Duodenal mucosa (tissue), 2 donors: Measurements from ENCODE around the gene CEL.
"Not testable (repeated sequence)": the region's sequence is repeated elsewhere in the genome, so short reads cannot be mapped to it uniquely, and the experiment has no call there.

Source experiments
- H3K27ac ChIP-seq: one replicate; pipeline ENCODE4 v1.7.0; 2013; ENCODE audit warnings: low read depth, low read length
- H3K27me3 ChIP-seq, 2 donors: one replicate each; pipeline ENCODE4 v1.7.0; 2013; ENCODE audit warnings: low read length in 2 of 2, control low read depth in 1 of 2; ENCODE audit not compliant: insufficient read depth in 2 of 2, control insufficient read depth in 1 of 2
- H3K36me3 ChIP-seq, 2 donors: one replicate each; pipeline ENCODE4 v1.7.0; 2013; ENCODE audit warnings: low read length in 2 of 2, control low read depth in 1 of 2; ENCODE audit not compliant: insufficient read depth in 2 of 2, control insufficient read depth in 1 of 2
- H3K4me1 ChIP-seq, 2 donors: one replicate each; pipeline ENCODE4 v1.7.0; 2013; ENCODE audit warnings: low read length in 2 of 2, control low read depth in 1 of 2; ENCODE audit not compliant: insufficient read depth in 2 of 2, control insufficient read depth in 1 of 2
- H3K4me3 ChIP-seq, 2 donors: one replicate each; pipeline ENCODE4 v1.7.0; 2013; ENCODE audit warnings: low read length in 2 of 2, low read depth in 1 of 2
- H3K9ac ChIP-seq, 2 donors: one replicate each; pipeline ENCODE4 v1.7.0; 2013; ENCODE audit warnings: low read length in 2 of 2, low read depth in 1 of 2
- H3K9me3 ChIP-seq, 2 donors: one replicate each; pipeline ENCODE4 v1.7.0; 2013; ENCODE audit warnings: low read length in 2 of 2, control low read depth in 1 of 2; ENCODE audit not compliant: control insufficient read depth in 1 of 2

CEL gene

DNA sequence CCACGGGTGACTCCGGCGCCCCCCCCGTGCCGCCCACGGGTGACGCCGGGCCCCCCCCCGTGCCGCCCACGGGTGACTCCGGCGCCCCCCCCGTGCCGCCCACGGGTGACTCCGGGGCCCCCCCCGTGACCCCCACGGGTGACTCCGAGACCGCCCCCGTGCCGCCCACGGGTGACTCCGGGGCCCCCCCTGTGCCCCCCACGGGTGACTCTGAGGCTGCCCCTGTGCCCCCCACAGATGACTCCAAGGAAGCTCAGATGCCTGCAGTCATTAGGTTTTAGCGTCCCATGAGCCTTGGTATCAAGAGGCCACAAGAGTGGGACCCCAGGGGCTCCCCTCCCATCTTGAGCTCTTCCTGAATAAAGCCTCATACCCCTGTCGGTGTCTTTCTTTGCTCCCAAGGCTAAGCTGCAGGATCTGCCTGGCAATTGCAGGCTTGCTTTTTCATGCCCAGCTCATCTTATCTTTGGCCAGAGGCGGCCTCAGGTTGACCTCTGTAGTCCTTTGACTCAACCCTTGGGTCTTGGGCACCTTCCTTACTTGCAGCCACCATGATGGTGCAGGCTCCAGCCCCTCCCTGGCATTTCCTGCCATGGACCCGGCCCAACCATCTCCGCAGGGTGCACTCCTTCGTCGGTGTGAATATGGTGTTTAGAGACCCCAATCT, 9.8 kb downstream of the CEL start:
- no peak overlapping the region for H3K27ac ChIP-seq
- H3K36me3 ChIP-seq, result no peaks in the 10 kb centered on the region
- no peaks in the 10 kb centered on the region for H3K9me3 ChIP-seq
- H3K27me3 ChIP-seq, result no peaks in the 10 kb centered on the region
- H3K4me3 ChIP-seq, result no peak overlapping the region
- H3K4me1 ChIP-seq, result peaks cover 3 to 5% of the 10 kb centered on the region in 2 donors
- no peak overlapping the region for H3K9ac ChIP-seq

DNA sequence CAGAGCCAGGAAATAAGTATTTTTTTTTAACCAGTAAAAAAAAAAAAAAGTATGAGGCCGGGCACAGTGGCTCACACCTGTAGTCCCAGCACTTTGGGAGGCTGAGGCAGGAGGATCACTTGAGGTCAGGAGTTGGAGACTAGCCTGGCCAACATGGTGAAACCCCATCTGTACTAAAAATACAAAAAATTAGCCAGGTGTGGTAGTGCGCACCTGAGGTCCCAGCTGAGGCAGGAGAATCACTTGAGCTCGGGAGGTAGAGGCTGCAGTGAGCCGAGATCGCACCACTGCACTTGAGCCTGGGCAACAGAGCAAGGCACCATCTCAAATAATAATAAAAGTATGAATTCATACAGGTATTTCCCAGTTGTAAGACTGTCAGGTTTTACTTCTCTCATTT, 10.4 kb downstream of the CEL start:
- H3K4me1 ChIP-seq, H3K9ac ChIP-seq, H3K27me3 ChIP-seq, H3K4me3 ChIP-seq, H3K27ac ChIP-seq, H3K36me3 ChIP-seq, H3K9me3 ChIP-seq: not testable (repeated sequence)

DNA sequence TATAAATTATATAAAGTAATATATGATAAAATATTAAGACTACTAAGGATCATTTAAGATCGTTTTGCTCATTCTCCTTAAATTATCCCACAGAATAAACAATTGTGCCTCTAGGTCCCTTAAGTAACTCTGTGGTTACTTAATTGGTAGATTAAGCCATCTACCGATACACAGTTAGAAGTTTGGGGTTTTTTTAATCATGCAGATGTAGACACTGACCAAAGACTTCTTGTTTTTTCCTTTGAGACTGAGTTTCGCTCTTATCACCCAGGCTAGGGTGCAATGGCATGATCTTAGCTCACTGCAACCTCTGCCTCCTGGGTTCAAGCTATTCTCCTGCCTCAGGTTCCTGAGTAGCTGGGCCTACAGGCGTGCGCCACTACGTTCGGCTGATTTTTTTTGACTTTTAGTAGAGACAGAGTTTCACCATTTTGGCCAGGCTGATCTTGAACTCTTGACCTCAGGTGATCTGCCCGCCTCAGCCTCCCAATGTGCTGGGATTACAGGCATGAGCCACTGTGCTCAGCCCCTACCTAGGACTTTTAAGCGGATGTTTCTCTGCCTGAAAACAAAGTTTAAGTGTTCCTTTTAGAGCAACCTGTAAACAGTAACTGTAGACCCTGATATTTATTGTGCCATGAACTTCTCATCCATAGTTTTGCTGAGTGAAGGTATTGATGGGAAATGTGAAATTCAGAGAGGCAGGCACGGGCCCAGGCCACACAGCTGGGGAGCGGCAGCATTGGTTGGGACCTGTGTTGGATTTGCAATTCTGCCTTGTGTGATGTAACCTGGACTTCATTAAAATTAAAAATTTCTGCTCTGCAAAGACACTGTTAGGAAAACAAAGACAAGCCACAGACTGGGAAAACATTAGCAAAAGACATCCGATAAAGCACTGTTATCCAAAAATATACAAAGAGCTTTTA, 11.6 kb downstream of the CEL start:
- H3K4me3 ChIP-seq, result no peak overlapping the region
- no peaks in the 10 kb centered on the region for H3K36me3 ChIP-seq
- H3K9ac ChIP-seq, result no peak overlapping the region
- no peaks in the 10 kb centered on the region for H3K27me3 ChIP-seq
- H3K9me3 ChIP-seq, result no peaks in the 10 kb centered on the region
- peaks cover 3 to 5% of the 10 kb centered on the region in 2 donors for H3K4me1 ChIP-seq
- H3K27ac ChIP-seq, result no peak overlapping the region

DNA sequence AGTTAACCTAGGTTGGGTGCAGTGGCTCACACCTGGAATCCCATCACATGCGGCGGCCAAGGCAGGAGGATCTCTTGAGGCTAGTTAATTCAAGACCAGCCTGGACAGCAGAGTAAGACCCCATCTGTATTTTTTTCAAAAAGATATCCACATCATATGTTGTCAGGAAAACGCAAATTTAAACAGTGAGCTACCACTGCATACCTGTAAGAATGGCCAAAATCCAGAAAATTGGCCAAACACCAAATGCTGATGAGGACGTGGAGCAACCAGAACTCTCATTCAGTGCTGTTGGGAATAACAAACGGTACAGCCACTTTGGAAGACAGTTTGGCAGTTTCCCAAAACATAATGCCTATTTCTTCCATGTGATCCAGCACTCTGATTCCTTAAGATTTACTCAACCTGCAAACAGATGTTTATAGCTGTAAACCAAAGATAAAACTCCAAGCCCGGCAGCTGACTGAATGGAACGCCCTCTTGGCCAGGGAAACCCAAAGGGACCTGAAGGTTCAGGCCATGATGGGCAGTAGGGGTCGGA, 12.4 kb downstream of the CEL start:
- H3K27me3 ChIP-seq, result no peaks in the 10 kb centered on the region
- H3K27ac ChIP-seq, result no peak overlapping the region
- H3K4me3 ChIP-seq, result no peak overlapping the region
- H3K9me3 ChIP-seq, result no peaks in the 10 kb centered on the region
- H3K9ac ChIP-seq, result no peak overlapping the region
- peaks cover 3 to 5% of the 10 kb centered on the region in 2 donors for H3K4me1 ChIP-seq
- H3K36me3 ChIP-seq, result no peaks in the 10 kb centered on the region

DNA sequence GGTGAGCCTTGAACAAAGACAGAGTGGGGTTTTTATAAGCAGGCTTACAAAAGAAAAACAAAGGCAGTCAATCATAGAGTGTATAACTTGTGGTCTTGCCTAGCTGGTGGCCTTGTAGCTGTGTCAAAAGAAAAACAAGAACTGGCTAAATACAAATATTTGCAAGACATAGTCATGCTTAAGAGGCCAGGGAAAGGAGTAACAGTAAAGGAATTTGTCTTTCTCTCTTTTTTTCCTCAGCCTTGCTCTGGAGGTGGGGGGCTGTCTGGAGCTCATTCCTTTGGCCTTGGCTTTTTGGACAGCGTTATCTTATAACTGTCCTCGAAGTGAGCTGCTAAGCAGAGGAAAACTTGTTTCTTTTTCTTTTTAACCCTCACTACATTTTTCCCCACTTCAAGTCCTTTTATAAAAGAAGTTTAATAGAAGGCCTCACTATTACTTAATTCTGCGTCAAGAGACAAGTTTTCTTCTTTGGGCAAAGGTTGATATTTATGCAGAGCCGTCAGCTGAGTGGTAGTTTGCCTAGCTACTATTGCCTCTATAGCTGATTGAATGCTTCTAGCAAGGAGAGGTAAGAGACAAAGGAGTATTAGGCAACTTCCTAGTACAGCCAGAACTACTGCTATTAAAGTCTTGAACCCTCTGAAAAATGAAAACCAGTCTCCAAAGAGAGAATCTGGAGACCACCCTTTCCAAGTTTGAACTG, 14.3 kb downstream of the CEL start:
- no peak overlapping the region for H3K9ac ChIP-seq
- H3K9me3 ChIP-seq, result no peaks in the 10 kb centered on the region
- no peak overlapping the region for H3K27ac ChIP-seq
- H3K27me3 ChIP-seq, result no peaks in the 10 kb centered on the region
- peaks cover 3 to 12% of the 10 kb centered on the region in 2 donors for H3K4me1 ChIP-seq
- no peak overlapping the region for H3K4me3 ChIP-seq
- no peaks in the 10 kb centered on the region for H3K36me3 ChIP-seq

DNA sequence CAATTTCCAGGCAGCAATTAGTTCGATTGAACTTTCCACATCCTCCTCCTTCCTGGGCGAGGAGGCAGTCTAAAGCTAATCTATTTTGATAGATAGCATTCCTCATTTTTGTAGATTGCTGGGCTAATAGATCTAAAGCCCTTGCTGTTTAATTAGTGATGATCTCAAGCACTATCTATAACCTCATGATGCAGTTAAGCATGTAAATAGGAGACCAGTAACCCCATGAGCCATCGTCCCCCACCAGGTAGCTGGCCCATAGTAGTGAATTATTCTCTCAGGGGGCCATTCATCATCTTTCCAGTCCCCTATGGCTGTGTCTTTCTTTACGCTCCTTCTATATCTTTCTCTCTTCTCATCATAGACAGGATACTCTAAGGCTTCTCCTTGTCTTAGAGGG, 14.9 kb downstream of the CEL start:
- Histone ChIP-seq H3K9me3 (no peaks in the 10 kb centered on the region), H3K27me3 (no peaks in the 10 kb centered on the region), H3K36me3 (no peaks in the 10 kb centered on the region), H3K4me1 (peaks cover 3 to 13% of the 10 kb centered on the region in 2 donors), H3K9ac (no peak overlapping the region), H3K27ac (no peak overlapping the region), H3K4me3 (no peak overlapping the region)

DNA sequence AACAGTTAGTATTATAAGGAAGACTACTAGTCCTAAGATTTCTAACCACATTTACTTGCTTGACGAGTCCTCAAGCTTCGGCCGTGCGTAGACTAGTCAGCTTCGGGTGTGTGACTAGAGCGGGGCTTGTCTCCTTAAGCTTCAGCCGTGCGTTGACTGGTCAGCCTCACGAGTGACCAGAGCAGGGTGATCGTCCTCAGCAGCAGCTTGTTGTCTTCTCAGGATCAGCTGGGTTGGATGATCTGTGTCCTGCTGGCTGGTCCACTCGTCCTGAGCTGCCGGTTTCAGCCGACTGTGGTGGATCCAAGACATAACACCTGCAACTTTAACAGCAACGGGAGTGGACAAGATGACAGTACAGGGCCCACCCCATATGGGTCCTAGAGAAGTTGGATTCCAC, 16.7 kb downstream of the CEL start:
- Histone ChIP-seq H3K4me1 (peaks cover 7 to 13% of the 10 kb centered on the region in 2 donors), H3K9ac (no peak overlapping the region), H3K27ac (no peak overlapping the region), H3K27me3 (no peaks in the 10 kb centered on the region), H3K9me3 (no peaks in the 10 kb centered on the region), H3K4me3 (no peak overlapping the region), H3K36me3 (no peaks in the 10 kb centered on the region)

DNA sequence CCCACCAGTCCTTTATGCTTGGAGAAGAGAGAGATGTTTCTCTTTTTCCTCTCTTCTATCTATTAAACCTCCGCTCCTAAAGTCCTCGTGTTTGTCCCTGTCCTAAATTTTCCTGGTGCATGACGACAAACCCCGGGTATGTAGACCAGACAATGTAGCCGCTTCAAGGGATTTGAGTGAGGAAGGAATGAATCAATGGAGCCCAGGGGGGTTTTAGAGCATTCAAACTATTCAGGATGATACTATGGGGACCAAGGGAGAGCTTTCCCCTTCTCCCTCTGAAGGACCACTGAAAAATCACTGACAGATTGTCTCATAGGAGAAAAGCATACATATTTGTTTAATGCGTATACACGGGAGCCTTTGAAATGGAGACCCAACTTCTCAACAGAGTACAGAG, 18.4 kb downstream of the CEL start:
- peaks cover 7 to 8% of the 10 kb centered on the region in 2 donors for H3K4me1 ChIP-seq
- H3K4me3 ChIP-seq, result no peak overlapping the region
- no peaks in the 10 kb centered on the region for H3K36me3 ChIP-seq
- H3K27ac ChIP-seq, result no peak overlapping the region
- no peaks in the 10 kb centered on the region for H3K27me3 ChIP-seq
- no peak overlapping the region for H3K9ac ChIP-seq
- no peaks in the 10 kb centered on the region for H3K9me3 ChIP-seq

DNA sequence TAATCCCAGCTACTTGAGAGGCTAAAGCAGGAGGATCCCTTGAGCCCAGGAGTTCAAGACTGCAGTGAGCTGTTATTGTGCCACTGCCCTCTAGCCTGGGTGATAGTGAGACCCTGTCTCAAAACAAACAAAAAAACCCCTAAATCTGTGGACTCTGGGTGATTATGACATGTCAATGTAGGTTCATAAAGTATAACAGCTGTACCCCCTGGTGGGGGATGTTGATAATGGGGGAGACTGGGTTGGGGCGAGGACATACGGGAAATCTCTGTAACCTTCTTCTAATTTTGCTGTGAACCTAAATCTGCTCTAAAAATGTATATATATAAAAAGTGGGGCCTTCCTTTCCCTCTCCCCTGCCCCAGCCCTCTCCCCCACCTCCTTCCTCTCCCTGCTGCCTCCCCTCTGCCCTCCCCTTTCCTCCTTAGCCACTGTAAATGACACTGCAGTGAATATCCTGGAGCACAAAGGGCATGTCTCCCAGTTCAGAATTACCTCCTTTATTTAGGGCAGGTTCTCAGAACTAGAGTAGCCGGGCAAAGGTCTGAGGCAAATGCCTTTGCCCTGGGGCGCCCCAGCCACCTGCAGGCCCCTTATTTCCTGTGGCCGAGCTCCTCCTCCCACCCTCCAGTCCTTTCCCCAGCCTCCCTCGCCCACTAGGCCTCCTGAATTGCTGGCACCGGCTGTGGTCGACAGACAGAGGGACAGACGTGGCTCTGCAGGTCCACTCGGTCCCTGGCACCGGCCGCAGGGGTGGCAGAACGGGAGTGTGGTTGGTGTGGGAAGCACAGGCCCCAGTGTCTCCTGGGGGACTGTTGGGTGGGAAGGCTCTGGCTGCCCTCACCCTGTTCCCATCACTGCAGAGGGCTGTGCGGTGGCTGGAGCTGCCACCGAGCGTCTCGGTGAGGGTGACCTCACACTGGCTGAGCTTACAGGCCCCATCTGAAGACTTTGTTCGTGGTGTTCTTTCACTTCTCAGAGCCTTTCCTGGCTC, 19.3 kb downstream of the CEL start:
- not testable (repeated sequence) for H3K4me3 ChIP-seq

More for the DNA sequence above, 19.3 kb downstream of the CEL start:
- H3K9me3 ChIP-seq, H3K36me3 ChIP-seq, H3K4me1 ChIP-seq, H3K9ac ChIP-seq, H3K27me3 ChIP-seq, H3K27ac ChIP-seq: not testable (repeated sequence)
